ENCODE data around the gene ITPRID1. TPM values are rescaled to one million over a fixed set of nuclear protein-coding genes. Genes with fewer than 3 reads are reported as not detected.
"Not testable (repeated sequence)": the region's sequence is repeated elsewhere in the genome, so short reads cannot be mapped to it uniquely, and the experiment has no call there.

Gene ITPRID1
- total RNA-seq, 1 experiment from 2014 or later = not detected

GRCh38 chr7:31466036-31466435 is 47.9 kb upstream of the ITPRID1 start:
- H3K4me1 ChIP-seq (replicated peaks; ENCODE audit: insufficient read depth) = 0 out of 2 replicates have a peak, but pooled peaks cover 12% of the 10 kb centered on the region
- BruUV-seq (replicated peaks) = no TSS peak
- DNase-seq = no peak
- no peaks in the 10 kb centered on the region for H3K9me2 ChIP-seq (ENCODE audit: insufficient read depth)
- intact Hi-C loops (cut with micrococcal nuclease; ENCODE audit: unreplicated experiment) = no loop called here
- H3K36me3 ChIP-seq (ENCODE audit: low read depth) = no peaks in the 10 kb centered on the region
- H3K27ac ChIP-seq = no peak overlapping the region
- H3K79me2 ChIP-seq (ENCODE audit: low read depth) = no peaks in the 10 kb centered on the region
- TF ChIP-seq EZH2 (IDR thresholded peaks at IDR 0.05; ENCODE audit: low read depth) = no peak
- TF ChIP-seq, protein P1, sequence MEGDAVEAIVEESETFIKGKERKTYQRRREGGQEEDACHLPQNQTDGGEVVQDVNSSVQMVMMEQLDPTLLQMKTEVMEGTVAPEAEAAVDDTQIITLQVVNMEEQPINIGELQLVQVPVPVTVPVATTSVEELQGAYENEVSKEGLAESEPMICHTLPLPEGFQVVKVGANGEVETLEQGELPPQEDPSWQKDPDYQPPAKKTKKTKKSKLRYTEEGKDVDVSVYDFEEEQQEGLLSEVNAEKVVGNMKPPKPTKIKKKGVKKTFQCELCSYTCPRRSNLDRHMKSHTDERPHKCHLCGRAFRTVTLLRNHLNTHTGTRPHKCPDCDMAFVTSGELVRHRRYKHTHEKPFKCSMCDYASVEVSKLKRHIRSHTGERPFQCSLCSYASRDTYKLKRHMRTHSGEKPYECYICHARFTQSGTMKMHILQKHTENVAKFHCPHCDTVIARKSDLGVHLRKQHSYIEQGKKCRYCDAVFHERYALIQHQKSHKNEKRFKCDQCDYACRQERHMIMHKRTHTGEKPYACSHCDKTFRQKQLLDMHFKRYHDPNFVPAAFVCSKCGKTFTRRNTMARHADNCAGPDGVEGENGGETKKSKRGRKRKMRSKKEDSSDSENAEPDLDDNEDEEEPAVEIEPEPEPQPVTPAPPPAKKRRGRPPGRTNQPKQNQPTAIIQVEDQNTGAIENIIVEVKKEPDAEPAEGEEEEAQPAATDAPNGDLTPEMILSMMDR (conservative IDR thresholded peaks at IDR 0.05) = no peak
- H3F3A ChIP-seq (ENCODE audit: insufficient read depth, low read depth) = no peaks in the 10 kb centered on the region
- no peaks in the 10 kb centered on the region for H3K9me3 ChIP-seq (ENCODE audit: insufficient read depth, low read depth)
- H3K4me3 ChIP-seq = no peak overlapping the region
- H2AFZ ChIP-seq = no peak overlapping the region
- ChIA-PET CTCF (no interaction called here), POLR2A (ENCODE audit: unreplicated experiment) (no interaction called here)
- no peak overlapping the region for H3K4me2 ChIP-seq
- peaks cover 19% of the 10 kb centered on the region for H3K27me3 ChIP-seq (ENCODE audit: insufficient read depth, low read depth)
- H4K20me1 ChIP-seq (ENCODE audit: insufficient read depth) = no peaks in the 10 kb centered on the region

- H3K79me2 ChIP-seq (ENCODE audit: low read depth); H3K9me3 ChIP-seq (ENCODE audit: insufficient read depth, low read depth); H3K4me1 ChIP-seq (replicated peaks; ENCODE audit: insufficient read depth); POLR2A ChIA-PET (ENCODE audit: unreplicated experiment); DNase-seq; intact Hi-C loops (cut with micrococcal nuclease; ENCODE audit: unreplicated experiment); H3K4me2 ChIP-seq; H3F3A ChIP-seq (ENCODE audit: insufficient read depth, low read depth); H3K36me3 ChIP-seq (ENCODE audit: low read depth); CTCF ChIA-PET; H2AFZ ChIP-seq; H3K9me2 ChIP-seq (ENCODE audit: insufficient read depth); H3K27ac ChIP-seq; BruUV-seq (replicated peaks); H4K20me1 ChIP-seq (ENCODE audit: insufficient read depth); H3K4me3 ChIP-seq: not testable (repeated sequence)
- peaks cover 62% of the 10 kb centered on the region for H3K27me3 ChIP-seq (ENCODE audit: insufficient read depth, low read depth)
Observed at GRCh38 chr7:31470883-31471282, 43.0 kb upstream of the ITPRID1 start.

GRCh38 chr7:31475368-31475767 is 38.5 kb upstream of the ITPRID1 start:
- H3K4me1 ChIP-seq (replicated peaks; ENCODE audit: insufficient read depth) = no peaks in the 10 kb centered on the region
- no peaks in the 10 kb centered on the region for H3K79me2 ChIP-seq (ENCODE audit: low read depth)
- no peaks in the 10 kb centered on the region for H3K9me2 ChIP-seq (ENCODE audit: insufficient read depth)
- no peaks in the 10 kb centered on the region for H3F3A ChIP-seq (ENCODE audit: insufficient read depth, low read depth)
- no peaks in the 10 kb centered on the region for H4K20me1 ChIP-seq (ENCODE audit: insufficient read depth)
- ChIA-PET CTCF (no interaction called here), POLR2A (ENCODE audit: unreplicated experiment) (no interaction called here)
- no peaks in the 10 kb centered on the region for H3K36me3 ChIP-seq (ENCODE audit: low read depth)
- intact Hi-C loops (cut with micrococcal nuclease; ENCODE audit: unreplicated experiment) = no loop called here
- H3K4me3 ChIP-seq = no peak overlapping the region
- peaks cover 91% of the 10 kb centered on the region for H3K27me3 ChIP-seq (ENCODE audit: insufficient read depth, low read depth)
- no peak overlapping the region for H3K4me2 ChIP-seq
- H3K27ac ChIP-seq = no peak overlapping the region
- no peak for DNase-seq
- TF ChIP-seq EZH2 (IDR thresholded peaks at IDR 0.05; ENCODE audit: low read depth) = no peak
- BruUV-seq (replicated peaks) = no TSS peak
- H3K9me3 ChIP-seq (ENCODE audit: insufficient read depth, low read depth) = no peaks in the 10 kb centered on the region
- H2AFZ ChIP-seq = no peak overlapping the region

- H3K27me3 ChIP-seq (ENCODE audit: insufficient read depth, low read depth) = peaks cover 88% of the 10 kb centered on the region
- BruUV-seq (replicated peaks) = no TSS peak
- no peak for TF ChIP-seq EZH2 (IDR thresholded peaks at IDR 0.05; ENCODE audit: low read depth)
- TF ChIP-seq, protein P1 (conservative IDR thresholded peaks at IDR 0.05) = no peak
- H3K4me2 ChIP-seq = no peak overlapping the region
- H3K36me3 ChIP-seq (ENCODE audit: low read depth) = no peaks in the 10 kb centered on the region
- no peaks in the 10 kb centered on the region for H3K4me1 ChIP-seq (replicated peaks; ENCODE audit: insufficient read depth)
- H3K79me2 ChIP-seq (ENCODE audit: low read depth) = no peaks in the 10 kb centered on the region
- H3K27ac ChIP-seq = no peak overlapping the region
- H3K9me3 ChIP-seq (ENCODE audit: insufficient read depth, low read depth) = no peaks in the 10 kb centered on the region
- POLR2A ChIA-PET (ENCODE audit: unreplicated experiment) = no interaction called here
- no peaks in the 10 kb centered on the region for H3K9me2 ChIP-seq (ENCODE audit: insufficient read depth)
- no peaks in the 10 kb centered on the region for H4K20me1 ChIP-seq (ENCODE audit: insufficient read depth)
- no peak overlapping the region for H3K4me3 ChIP-seq
- no peaks in the 10 kb centered on the region for H3F3A ChIP-seq (ENCODE audit: insufficient read depth, low read depth)
- no peak overlapping the region for H2AFZ ChIP-seq
- CTCF ChIA-PET = no interaction called here
- intact Hi-C loops (cut with micrococcal nuclease; ENCODE audit: unreplicated experiment) = no loop called here
- no peak for DNase-seq
Observed at GRCh38 chr7:31476073-31476745, 37.7 kb upstream of the ITPRID1 start.
